ENCODE data around the gene TM9SF2.
A peak's percentile ranks its signal among the peaks of the same experiment; 100 is the strongest.
"Not testable (repeated sequence)": the region's sequence is repeated elsewhere in the genome, so short reads cannot be mapped to it uniquely, and the experiment has no call there.

The TM9SF2 gene

GRCh38 chr13:99566125-99567083 is 65.1 kb downstream of the TM9SF2 start:
- H3K4me1 Mint-ChIP-seq: no peaks in the 10 kb centered on the region
- no peak for TF ChIP-seq CTCF (IDR thresholded peaks at IDR 0.05; ENCODE audit: unreplicated experiment in 3 of 3)
- H3K27ac Mint-ChIP-seq: no peak overlapping the region
- peaks cover 17% of the 10 kb centered on the region for H3K9me3 Mint-ChIP-seq
- no peak overlapping the region for H3K4me3 Mint-ChIP-seq
- H3K36me3 Mint-ChIP-seq (ENCODE audit: low read depth): peaks cover 62% of the 10 kb centered on the region
- H3K27me3 Mint-ChIP-seq (ENCODE audit: low read depth): no peaks in the 10 kb centered on the region

GRCh38 chr13:99568901-99569300 is 67.6 kb downstream of the TM9SF2 start:
- H3K9me3 Mint-ChIP-seq: peaks cover 17% of the 10 kb centered on the region
- peaks cover 43% of the 10 kb centered on the region for H3K36me3 Mint-ChIP-seq (ENCODE audit: low read depth)
- H3K27ac Mint-ChIP-seq; H3K4me3 Mint-ChIP-seq; H3K27me3 Mint-ChIP-seq (ENCODE audit: low read depth); H3K4me1 Mint-ChIP-seq: not testable (repeated sequence)

- H3K9me3 Mint-ChIP-seq: peaks cover 17% of the 10 kb centered on the region
- TF ChIP-seq CTCF (IDR thresholded peaks at IDR 0.05; ENCODE audit: unreplicated experiment in 3 of 3): no peak
- no peak overlapping the region for H3K4me3 Mint-ChIP-seq
- H3K27me3 Mint-ChIP-seq (ENCODE audit: low read depth): no peaks in the 10 kb centered on the region
- H3K4me1 Mint-ChIP-seq: peaks cover 6% of the 10 kb centered on the region
- H3K27ac Mint-ChIP-seq: peak overlapping the region in 1 of 3 experiments; percentile 36
- H3K36me3 Mint-ChIP-seq (ENCODE audit: low read depth): peaks cover 14% of the 10 kb centered on the region
Measured at GRCh38 chr13:99572131-99572530, 70.9 kb downstream of the TM9SF2 start.

GRCh38 chr13:99572921-99573320 is 71.6 kb downstream of the TM9SF2 start:
- H3K9me3 Mint-ChIP-seq: peaks cover 17% of the 10 kb centered on the region

GRCh38 chr13:99575376-99576120 is 74.3 kb downstream of the TM9SF2 start:
- Mint-ChIP-seq H3K4me1 (peaks cover 6% of the 10 kb centered on the region), H3K27ac (no peak overlapping the region), H3K4me3 (no peak overlapping the region), H3K36me3 (ENCODE audit: low read depth) (peaks cover 4% of the 10 kb centered on the region), H3K27me3 (ENCODE audit: low read depth) (no peaks in the 10 kb centered on the region), H3K9me3 (peaks cover 3% of the 10 kb centered on the region)
- TF ChIP-seq CTCF (IDR thresholded peaks at IDR 0.05; ENCODE audit: unreplicated experiment in 3 of 3): no peak

More at GRCh38 chr13:99572921-99573320, 71.6 kb downstream of the TM9SF2 start:
- Mint-ChIP-seq H3K36me3 (ENCODE audit: low read depth) (peaks cover 12% of the 10 kb centered on the region), H3K4me1 (peaks cover 6% of the 10 kb centered on the region), H3K4me3 (no peak overlapping the region), H3K27ac (peak overlapping the region in 2 of 3 experiments; percentile 32 to 56), H3K27me3 (ENCODE audit: low read depth) (no peaks in the 10 kb centered on the region)
- no peak for TF ChIP-seq CTCF (IDR thresholded peaks at IDR 0.05; ENCODE audit: unreplicated experiment in 3 of 3)
